Lung (tissue), 12 donors: ENCODE data around the gene RARG. TPM values are rescaled to one million over a fixed set of nuclear protein-coding genes. Genes with fewer than 3 reads are reported as not detected.

Experiments used
- ATAC-seq: fragments of 200-7000 bp; cut with Tn5 transposase; one replicate; pipeline ENCODE4 v1.9.1; 2020; ENCODE audit warnings: moderate number of reproducible peaks; ENCODE audit not compliant: insufficient read depth, low FRiP score
- DNase-seq, 3 donors: peaks; one replicate each; pipeline ENCODE4 v3.0.0-alpha.2; 2013 to 2017
- H3K27ac ChIP-seq, 2 donors: one replicate each; pipeline ENCODE4 v1.5.1; 2013; ENCODE audit warnings: mild to moderate bottlenecking in 2 of 2, moderate library complexity in 2 of 2, control low read depth in 1 of 2, inconsistent platforms in 1 of 2, low read depth in 1 of 2, low read length in 1 of 2
- H3K27me3 ChIP-seq, 3 donors: one replicate each; pipeline ENCODE4 v1.5.1; 2013; ENCODE audit warnings: low read length in 2 of 3; ENCODE audit not compliant: control insufficient read depth in 3 of 3, insufficient read depth in 3 of 3
- H3K36me3 ChIP-seq, 4 donors: one replicate each; pipeline ENCODE4 v1.5.1; 2013; ENCODE audit warnings: low read length in 4 of 4, mild to moderate bottlenecking in 1 of 4, moderate library complexity in 1 of 4; ENCODE audit not compliant: control insufficient read depth in 4 of 4, insufficient read depth in 4 of 4
- H3K4me1 ChIP-seq, 5 donors: one replicate each; pipeline ENCODE4 v1.5.1; 2013; ENCODE audit warnings: low read length in 5 of 5, mild to moderate bottlenecking in 2 of 5, moderate library complexity in 1 of 5; ENCODE audit not compliant: control insufficient read depth in 5 of 5, insufficient read depth in 5 of 5
- H3K4me3 ChIP-seq: one replicate; pipeline ENCODE4 v1.5.1; 2013; ENCODE audit warnings: mild to moderate bottlenecking, control low read depth, moderate library complexity
- H3K9ac ChIP-seq, 2 donors: one replicate each; pipeline ENCODE4 v1.5.1; 2013; ENCODE audit warnings: low read length in 2 of 2, control low read depth in 1 of 2; ENCODE audit not compliant: insufficient read depth in 1 of 2
- H3K9me3 ChIP-seq, 4 donors: one replicate each; pipeline ENCODE4 v1.5.1; 2013; ENCODE audit warnings: low read length in 3 of 4, mild to moderate bottlenecking in 1 of 4, moderate library complexity in 1 of 4; ENCODE audit not compliant: control insufficient read depth in 4 of 4, insufficient read depth in 3 of 4
- WGBS, 2 donors: extraction: QIAGEN DNeasy Blood & Tissue Kit; methylation state at CpG; one replicate each; pipeline ENCODE4 v1.1.7; 2013; 5-methylcytosine and 5-hydroxymethylcytosine counted together
- polyA plus RNA-seq, 2 donors: library from polyadenylated mRNA; stranded (reverse); fragments of 200-250 nt; gene quantifications; one replicate each; pipeline ENCODE4 v1.2.1, GENCODE V29; 2013
- total RNA-seq, 2 donors: library from RNA; depleted of rRNA in 1 of 2; stranded (reverse); fragments of >200 nt in 1 of 2; gene quantifications; one replicate each; pipeline ENCODE4 v1.2.1, GENCODE V29; 2014 to 2021
- TF ChIP-seq, protein P1 (sequence below): IDR thresholded peaks from 2 replicates; pipeline ENCODE4 v1.5.1; 2012; ENCODE audit warnings: mild to moderate bottlenecking; ENCODE audit errors: control extremely low read depth, extremely low read depth
- donor health status: control.
- donor health status: control.
- donor health status: Bipolar disorder and iron deficiency.
- donor health status: healthy.
- donor health status: DM: yes; HTN: yes; CAD: no.

RARG gene
- total and polyA plus RNA-seq, 4 donors = 12.0 to 29.7 (median 21.0) TPM

DNA sequence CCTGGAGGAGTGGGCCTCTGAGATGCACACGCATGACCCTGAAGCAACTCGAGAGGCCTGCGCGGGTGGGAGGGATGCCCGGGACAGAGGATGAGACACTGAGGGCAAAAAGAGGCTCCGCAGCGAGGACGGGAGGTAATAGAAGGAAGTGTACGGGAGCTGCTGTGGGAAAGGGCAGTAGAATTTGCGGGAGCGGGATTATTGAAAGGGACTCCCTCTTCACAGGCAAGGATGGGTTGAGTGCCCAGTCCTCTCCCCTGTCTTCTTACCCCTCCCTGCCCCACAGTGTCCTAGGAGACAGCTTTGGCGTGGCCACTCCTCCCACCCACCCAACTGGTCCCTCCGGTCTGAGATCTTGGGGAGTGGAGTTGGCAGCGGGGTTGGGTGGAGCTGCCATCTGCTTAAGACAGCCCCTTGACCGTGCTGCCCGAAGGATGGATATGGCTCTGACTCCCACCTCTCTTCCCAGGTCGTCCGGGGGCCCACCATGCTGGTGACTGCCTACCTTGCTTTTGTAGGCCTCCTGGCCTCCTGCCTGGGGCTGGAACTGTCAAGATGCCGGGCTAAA is 20.4 kb upstream of the RARG start:
- Histone ChIP-seq H3K4me1 (peaks cover 0 to 18% (median 9%) of the 10 kb centered on the region in 5 donors), H3K27me3 (no peaks in the 10 kb centered on the region), H3K9me3 (no peaks in the 10 kb centered on the region), H3K36me3 (peaks cover 0 to 15% (median 9%) of the 10 kb centered on the region in 4 donors), H3K9ac (peak overlapping the region; percentile 61 to 63), H3K4me3 (peak overlapping the region; percentile 98), H3K27ac (peak overlapping the region; percentile 89 to 93)
- DNase-seq (peak in 1 of 3 donors; percentile 34), ATAC-seq (peak; percentile 3)
- WGBS, 2 donors = 8 to 11% methylated on average over 19 of the region's 19 CpGs
- TF ChIP-seq, protein P1, sequence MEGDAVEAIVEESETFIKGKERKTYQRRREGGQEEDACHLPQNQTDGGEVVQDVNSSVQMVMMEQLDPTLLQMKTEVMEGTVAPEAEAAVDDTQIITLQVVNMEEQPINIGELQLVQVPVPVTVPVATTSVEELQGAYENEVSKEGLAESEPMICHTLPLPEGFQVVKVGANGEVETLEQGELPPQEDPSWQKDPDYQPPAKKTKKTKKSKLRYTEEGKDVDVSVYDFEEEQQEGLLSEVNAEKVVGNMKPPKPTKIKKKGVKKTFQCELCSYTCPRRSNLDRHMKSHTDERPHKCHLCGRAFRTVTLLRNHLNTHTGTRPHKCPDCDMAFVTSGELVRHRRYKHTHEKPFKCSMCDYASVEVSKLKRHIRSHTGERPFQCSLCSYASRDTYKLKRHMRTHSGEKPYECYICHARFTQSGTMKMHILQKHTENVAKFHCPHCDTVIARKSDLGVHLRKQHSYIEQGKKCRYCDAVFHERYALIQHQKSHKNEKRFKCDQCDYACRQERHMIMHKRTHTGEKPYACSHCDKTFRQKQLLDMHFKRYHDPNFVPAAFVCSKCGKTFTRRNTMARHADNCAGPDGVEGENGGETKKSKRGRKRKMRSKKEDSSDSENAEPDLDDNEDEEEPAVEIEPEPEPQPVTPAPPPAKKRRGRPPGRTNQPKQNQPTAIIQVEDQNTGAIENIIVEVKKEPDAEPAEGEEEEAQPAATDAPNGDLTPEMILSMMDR = no peak

- Histone ChIP-seq H3K36me3 (peaks cover 0 to 15% (median 9%) of the 10 kb centered on the region in 4 donors), H3K4me1 (peaks cover 0 to 18% (median 9%) of the 10 kb centered on the region in 5 donors), H3K9me3 (no peaks in the 10 kb centered on the region), H3K27me3 (no peaks in the 10 kb centered on the region), H3K4me3 (peak overlapping the region; percentile 98), H3K9ac (peak overlapping the region; percentile 63 to 76), H3K27ac (peak overlapping the region; percentile 89 to 93)
- ATAC-seq (peak; percentile 91), DNase-seq (peak; percentile 83 to 91 (median 88))
- 0% methylated on average over 35 to 51 of the region's 51 CpGs for WGBS, 2 donors
- TF ChIP-seq, protein P1 = peak; percentile 23
Measured at GRCh38 chr12:53251477-53252348, 19.7 kb upstream of the RARG start.

DNA sequence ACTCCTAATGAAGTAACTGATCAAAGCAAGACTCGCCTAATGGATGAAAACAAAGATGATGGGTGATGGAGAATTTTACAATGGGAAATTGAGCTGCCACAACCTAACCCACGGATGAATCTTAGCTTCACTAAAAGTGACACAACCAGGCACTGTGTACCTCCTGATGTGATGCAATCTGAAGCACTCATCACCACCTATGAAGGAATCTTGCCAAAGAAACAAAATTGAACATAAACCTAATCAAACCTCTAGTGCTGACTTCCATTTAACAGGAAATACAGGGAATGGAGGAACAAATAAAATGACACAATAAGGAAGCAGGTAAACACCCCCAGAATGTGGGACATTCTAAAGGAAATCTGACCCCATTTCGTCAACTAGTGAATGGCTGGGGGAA is 13.3 kb upstream of the RARG start:
- TF ChIP-seq, protein P1 = no peak
- Histone ChIP-seq H3K9me3 (no peaks in the 10 kb centered on the region), H3K4me1 (no peaks in the 10 kb centered on the region), H3K4me3 (no peak overlapping the region), H3K36me3 (no peaks in the 10 kb centered on the region), H3K9ac (no peak overlapping the region), H3K27ac (no peak overlapping the region), H3K27me3 (no peaks in the 10 kb centered on the region)
- DNase-seq (no peak), ATAC-seq (no peak)
- whole genome bisulfite sequencing, 2 donors = 81 to 84% methylated on average over 3 of the region's 3 CpGs
